ENCODE results near the gene DDA1. TPM values are rescaled to one million over a fixed set of nuclear protein-coding genes. Genes with fewer than 3 reads are reported as not detected.

DDA1 gene
- total and polyA plus RNA-seq, 2 of the 13 experiments (the other 11 are each of a cell fraction or from before 2014, with no cell fraction given), result 24.5 to 26.0 TPM

GRCh38 chr19:17336872-17337674 lies 27.7 kb downstream of the DDA1 start, which contains the start of gene GTPBP3 (continued):
- TF ChIP-seq YY1 (IDR thresholded peaks at IDR 0.05; ENCODE audit: insufficient read depth, insufficient replicate concordance, low read depth, low read length) (peak; percentile 80), HDAC1 (CRISPR knock-in tag; IDR thresholded peaks at IDR 0.05) (peak; percentile 80), GMEB1 (CRISPR knock-in tag; IDR thresholded peaks at IDR 0.05; ENCODE audit: borderline replicate concordance) (peak; percentile 75), ZNF879 (CRISPR knock-in tag; IDR thresholded peaks at IDR 0.05) (no peak), CBX2 (IDR thresholded peaks at IDR 0.05; ENCODE audit: low read depth, low read length) (no peak), CBX2 (CRISPR knock-in tag; IDR thresholded peaks at IDR 0.05; ENCODE audit: low read depth) (no peak), ZNF256 (CRISPR knock-in tag; conservative IDR thresholded peaks at IDR 0.05) (peak; percentile 22; the same call in 1 of the 2 replicates), FOXK2 (IDR thresholded peaks at IDR 0.05) (peak; percentile 44; the same call in 1 of the 2 replicates), NCOR1 (IDR thresholded peaks at IDR 0.05; ENCODE audit: borderline replicate concordance, low read length) (peak; percentile 54; the same call in 1 of the 2 replicates), HMGXB3 (CRISPR knock-in tag; IDR thresholded peaks at IDR 0.05; ENCODE audit: borderline replicate concordance) (peak; percentile 98), ZNF20 (CRISPR knock-in tag; IDR thresholded peaks at IDR 0.05) (no peak), ZNF225 (CRISPR knock-in tag; IDR thresholded peaks at IDR 0.05) (no peak), ZNF639 (CRISPR knock-in tag; conservative IDR thresholded peaks at IDR 0.05) (peak; percentile 43; the same call in 1 of the 2 replicates)
- TF ChIP-seq, protein P1, sequence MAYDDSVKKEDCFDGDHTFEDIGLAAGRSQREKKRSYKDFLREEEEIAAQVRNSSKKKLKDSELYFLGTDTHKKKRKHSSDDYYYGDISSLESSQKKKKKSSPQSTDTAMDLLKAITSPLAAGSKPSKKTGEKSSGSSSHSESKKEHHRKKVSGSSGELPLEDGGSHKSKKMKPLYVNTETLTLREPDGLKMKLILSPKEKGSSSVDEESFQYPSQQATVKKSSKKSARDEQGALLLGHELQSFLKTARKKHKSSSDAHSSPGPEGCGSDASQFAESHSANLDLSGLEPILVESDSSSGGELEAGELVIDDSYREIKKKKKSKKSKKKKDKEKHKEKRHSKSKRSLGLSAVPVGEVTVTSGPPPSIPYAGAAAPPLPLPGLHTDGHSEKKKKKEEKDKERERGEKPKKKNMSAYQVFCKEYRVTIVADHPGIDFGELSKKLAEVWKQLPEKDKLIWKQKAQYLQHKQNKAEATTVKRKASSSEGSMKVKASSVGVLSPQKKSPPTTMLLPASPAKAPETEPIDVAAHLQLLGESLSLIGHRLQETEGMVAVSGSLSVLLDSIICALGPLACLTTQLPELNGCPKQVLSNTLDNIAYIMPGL (CRISPR knock-in tag; IDR thresholded peaks at IDR 0.05; ENCODE audit: borderline replicate concordance in 1 of 2, low read depth in 1 of 2), result peak; percentile 8 to 72; a peak in 3 of 4 replicates
- TF ChIP-seq, protein P2, sequence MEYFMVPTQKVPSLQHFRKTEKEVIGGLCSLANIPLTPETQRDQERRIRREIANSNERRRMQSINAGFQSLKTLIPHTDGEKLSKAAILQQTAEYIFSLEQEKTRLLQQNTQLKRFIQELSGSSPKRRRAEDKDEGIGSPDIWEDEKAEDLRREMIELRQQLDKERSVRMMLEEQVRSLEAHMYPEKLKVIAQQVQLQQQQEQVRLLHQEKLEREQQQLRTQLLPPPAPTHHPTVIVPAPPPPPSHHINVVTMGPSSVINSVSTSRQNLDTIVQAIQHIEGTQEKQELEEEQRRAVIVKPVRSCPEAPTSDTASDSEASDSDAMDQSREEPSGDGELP (IDR thresholded peaks at IDR 0.05; ENCODE audit: borderline replicate concordance, low read depth), result 0 out of 2 replicates have a peak, but pooled peaks have one; percentile 20
- TF ChIP-seq, protein P3, sequence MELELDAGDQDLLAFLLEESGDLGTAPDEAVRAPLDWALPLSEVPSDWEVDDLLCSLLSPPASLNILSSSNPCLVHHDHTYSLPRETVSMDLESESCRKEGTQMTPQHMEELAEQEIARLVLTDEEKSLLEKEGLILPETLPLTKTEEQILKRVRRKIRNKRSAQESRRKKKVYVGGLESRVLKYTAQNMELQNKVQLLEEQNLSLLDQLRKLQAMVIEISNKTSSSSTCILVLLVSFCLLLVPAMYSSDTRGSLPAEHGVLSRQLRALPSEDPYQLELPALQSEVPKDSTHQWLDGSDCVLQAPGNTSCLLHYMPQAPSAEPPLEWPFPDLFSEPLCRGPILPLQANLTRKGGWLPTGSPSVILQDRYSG (CRISPR knock-in tag; IDR thresholded peaks at IDR 0.05), result 0 out of 2 replicates have a peak, but pooled peaks have one; percentile 50
